ENCODE results near the gene EDC4.

The EDC4 gene

GRCh38 chr16:67855789-67856188 lies 17.1 kb upstream of the EDC4 start:
- H3K9ac ChIP-seq = no peak overlapping the region
- H3K27me3 ChIP-seq (ENCODE audit: insufficient read depth, low read depth) = no peaks in the 10 kb centered on the region
- TF ChIP-seq CTCF (conservative IDR thresholded peaks at IDR 0.05; ENCODE audit: low read depth, low read length) = no peak
- H2AFZ ChIP-seq (ENCODE audit: low read depth) = no peak overlapping the region
- no peak overlapping the region for H3K27ac ChIP-seq
- peaks cover 14% of the 10 kb centered on the region for H4K20me1 ChIP-seq (ENCODE audit: insufficient read depth)
- H3K79me2 ChIP-seq (ENCODE audit: insufficient read depth, low read depth) = peaks cover 83% of the 10 kb centered on the region
- peaks cover 30% of the 10 kb centered on the region for H3K4me1 ChIP-seq (ENCODE audit: low read depth, poor library complexity, severe bottlenecking)
- no peak overlapping the region for H3K4me2 ChIP-seq
- no peak overlapping the region for H3K4me3 ChIP-seq (IDR thresholded peaks at IDR 0.05; ENCODE audit: insufficient read depth, low read depth, low read length)
- no peaks in the 10 kb centered on the region for H3K36me3 ChIP-seq (ENCODE audit: insufficient read depth)

- no peak overlapping the region for H2AFZ ChIP-seq (ENCODE audit: low read depth)
- no peak overlapping the region for H3K27ac ChIP-seq
- H3K79me2 ChIP-seq (ENCODE audit: insufficient read depth, low read depth) = peaks cover 83% of the 10 kb centered on the region
- H3K4me2 ChIP-seq = no peak overlapping the region
- peaks cover 14% of the 10 kb centered on the region for H4K20me1 ChIP-seq (ENCODE audit: insufficient read depth)
- no peak overlapping the region for H3K9ac ChIP-seq
- H3K27me3 ChIP-seq (ENCODE audit: insufficient read depth, low read depth) = no peaks in the 10 kb centered on the region
- H3K4me1 ChIP-seq (ENCODE audit: low read depth, poor library complexity, severe bottlenecking) = peaks cover 43% of the 10 kb centered on the region
- TF ChIP-seq CTCF (conservative IDR thresholded peaks at IDR 0.05; ENCODE audit: low read depth, low read length) = no peak
- H3K36me3 ChIP-seq (ENCODE audit: insufficient read depth) = no peaks in the 10 kb centered on the region
- no peak overlapping the region for H3K4me3 ChIP-seq (IDR thresholded peaks at IDR 0.05; ENCODE audit: insufficient read depth, low read depth, low read length)
These were observed 15.8 kb upstream of the EDC4 start for GRCh38 chr16:67856927-67857546.

GRCh38 chr16:67857547-67858233 lies 15.2 kb upstream of the EDC4 start:
- no peaks in the 10 kb centered on the region for H3K36me3 ChIP-seq (ENCODE audit: insufficient read depth)
- H3K27ac ChIP-seq = no peak overlapping the region
- no peak overlapping the region for H3K9ac ChIP-seq
- no peak overlapping the region for H3K4me3 ChIP-seq (IDR thresholded peaks at IDR 0.05; ENCODE audit: insufficient read depth, low read depth, low read length)
- H3K4me1 ChIP-seq (ENCODE audit: low read depth, poor library complexity, severe bottlenecking) = peaks cover 47% of the 10 kb centered on the region
- peaks cover 14% of the 10 kb centered on the region for H4K20me1 ChIP-seq (ENCODE audit: insufficient read depth)
- no peaks in the 10 kb centered on the region for H3K27me3 ChIP-seq (ENCODE audit: insufficient read depth, low read depth)
- no peak overlapping the region for H2AFZ ChIP-seq (ENCODE audit: low read depth)
- no peak for TF ChIP-seq CTCF (conservative IDR thresholded peaks at IDR 0.05; ENCODE audit: low read depth, low read length)
- H3K79me2 ChIP-seq (ENCODE audit: insufficient read depth, low read depth) = peaks cover 88% of the 10 kb centered on the region
- H3K4me2 ChIP-seq = no peak overlapping the region

- Histone ChIP-seq H3K27ac (no peak overlapping the region), H3K4me3 (IDR thresholded peaks at IDR 0.05; ENCODE audit: insufficient read depth, low read depth, low read length) (no peak overlapping the region), H2AFZ (ENCODE audit: low read depth) (no peak overlapping the region), H4K20me1 (ENCODE audit: insufficient read depth) (peaks cover 14% of the 10 kb centered on the region), H3K4me1 (ENCODE audit: low read depth, poor library complexity, severe bottlenecking) (peaks cover 47% of the 10 kb centered on the region), H3K9ac (no peak overlapping the region), H3K27me3 (ENCODE audit: insufficient read depth, low read depth) (no peaks in the 10 kb centered on the region), H3K79me2 (ENCODE audit: insufficient read depth, low read depth) (peaks cover 87% of the 10 kb centered on the region), H3K4me2 (no peak overlapping the region), H3K36me3 (ENCODE audit: insufficient read depth) (no peaks in the 10 kb centered on the region)
- no peak for TF ChIP-seq CTCF (conservative IDR thresholded peaks at IDR 0.05; ENCODE audit: low read depth, low read length)
These were observed 14.4 kb upstream of the EDC4 start for GRCh38 chr16:67858500-67858899.
